ENCODE results near the gene LCA5L. TPM values are rescaled to one million over a fixed set of nuclear protein-coding genes. Genes with fewer than 3 reads are reported as not detected.

The LCA5L gene
- total RNA-seq, 2 donors from 2014 or later = not detected

- Mint-ChIP-seq H3K36me3 (ENCODE audit: low read depth) (no peaks in the 10 kb centered on the region), H3K9me3 (no peaks in the 10 kb centered on the region), H3K27ac (no peak overlapping the region), H3K27me3 (peaks cover 8% of the 10 kb centered on the region), H3K4me1 (no peaks in the 10 kb centered on the region), H3K4me3 (no peak overlapping the region)
- no peak for ATAC-seq (replicated peaks)
Measured at GRCh38 chr21:39363607-39364555, 81.7 kb downstream of the LCA5L start.

GRCh38 chr21:39362733-39363132 lies 82.8 kb downstream of the LCA5L start:
- no peaks in the 10 kb centered on the region for H3K36me3 Mint-ChIP-seq (ENCODE audit: low read depth)

GRCh38 chr21:39359382-39359781 lies 86.2 kb downstream of the LCA5L start:
- Mint-ChIP-seq H3K9me3 (no peaks in the 10 kb centered on the region), H3K27ac (no peak overlapping the region), H3K4me3 (no peak overlapping the region), H3K4me1 (no peaks in the 10 kb centered on the region), H3K36me3 (ENCODE audit: low read depth) (no peaks in the 10 kb centered on the region), H3K27me3 (no peaks in the 10 kb centered on the region)
- ATAC-seq (replicated peaks) = no peak

More at GRCh38 chr21:39362733-39363132, 82.8 kb downstream of the LCA5L start:
- no peak for ATAC-seq (replicated peaks)
- no peak overlapping the region for H3K4me3 Mint-ChIP-seq
- no peaks in the 10 kb centered on the region for H3K9me3 Mint-ChIP-seq
- peaks cover 7% of the 10 kb centered on the region for H3K27me3 Mint-ChIP-seq
- no peak overlapping the region for H3K27ac Mint-ChIP-seq
- H3K4me1 Mint-ChIP-seq = no peaks in the 10 kb centered on the region

Other genes starting within 250 kb of the LCA5L start
- 10 to 100 TPM; 27.7 to 39.9 TPM for gene BRWD1, start 132.1 kb downstream of the LCA5L start, total RNA-seq
- 100 to 1,000 TPM; 254 to 398 TPM for gene HMGN1, start 96.7 kb downstream of the LCA5L start, total RNA-seq
- 1 to 10 TPM; 1.9 to 3.4 TPM for gene SH3BGR, start 6.2 kb upstream of the LCA5L start, total RNA-seq
- under 1 TPM in 1 of 2 donors, not detected in 1; 0.03 TPM for gene B3GALT5, start 167.2 kb upstream of the LCA5L start, total RNA-seq